D721Med (cell line): ENCODE data around the gene ANAPC2.

Experiments
- DNase-seq: peaks from one replicate; pipeline ENCODE4 v3.0.0; 2011; ENCODE audit warnings: low spot score; ENCODE audit not compliant: insufficient read length
- FAIRE-seq: peaks from 2 replicates; lab custom pipeline; 2011; peaks lifted over from hg19 to GRCh38; lab: Jason Lieb, UNC
- CTCF ChIP-seq: IDR thresholded peaks from 2 replicates; pipeline ENCODE4 v1.5.1; 2012; ENCODE audit warnings: mild to moderate bottlenecking, control low read depth; ENCODE audit not compliant: insufficient read depth; ENCODE audit errors: missing control alignments

Gene ANAPC2

GRCh38 chr9:137128862-137129455 is 59.4 kb downstream of the ANAPC2 start:
- FAIRE-seq (no peak), DNase-seq (no peak)
- no peak for TF ChIP-seq CTCF

- FAIRE-seq (no peak), DNase-seq (no peak)
- TF ChIP-seq CTCF = no peak
Measured at GRCh38 chr9:137128158-137128861, 60.0 kb downstream of the ANAPC2 start.

- FAIRE-seq (no peak), DNase-seq (no peak)
- TF ChIP-seq CTCF = no peak
Measured at GRCh38 chr9:137127301-137128157, 60.8 kb downstream of the ANAPC2 start.

GRCh38 chr9:137126786-137127185 is 61.6 kb downstream of the ANAPC2 start:
- FAIRE-seq (no peak), DNase-seq (no peak)
- no peak for TF ChIP-seq CTCF
